ENCODE data around the gene DUS3L. TPM values are rescaled to one million over a fixed set of nuclear protein-coding genes. Genes with fewer than 3 reads are reported as not detected.
A peak's percentile ranks its signal among the peaks of the same experiment; 100 is the strongest.

The DUS3L gene
- total RNA-seq, 1 experiment from 2014 or later = 39.6 TPM

- Histone ChIP-seq H3K27me3 (ENCODE audit: control insufficient read depth, insufficient read depth, low read length) (no peaks in the 10 kb centered on the region), H3K36me3 (ENCODE audit: control insufficient read depth, insufficient read depth, low read length) (no peaks in the 10 kb centered on the region), H3K9me3 (ENCODE audit: control insufficient read depth, insufficient read depth, low read depth, low read length) (no peaks in the 10 kb centered on the region), H3K4me1 (ENCODE audit: control insufficient read depth, insufficient read depth, low read length) (peaks cover 8% of the 10 kb centered on the region), H3K27ac (ENCODE audit: low read length) (peak overlapping the region; percentile 59; the same call in 1 of the 2 replicates), H3K4me3 (ENCODE audit: low read depth in 2 of 2, low read length in 2 of 2) (peak overlapping the region; percentile 50 to 55)
- intact Hi-C loops (cut with micrococcal nuclease; ENCODE audit: unreplicated experiment) (no loop called here), in situ Hi-C loops (cut with HindIII; ENCODE audit: low pct_unique_long_range_greater_than_20kb, low sequenced_read_pairs) (no loop called here)
- ChIA-PET CTCF (interaction anchor here (0.6 to 1.4 kb wide), 2 partner anchors 23 to 66 kb away, joined by 3 to 5 read pairs; no protein-coding TSS in a partner anchor), POLR2A (no interaction called here)
- no peak for TF ChIP-seq TCF7L2 (IDR thresholded peaks at IDR 0.05; ENCODE audit: low read depth, low read length)
- TF ChIP-seq SIN3A (IDR thresholded peaks at IDR 0.05; ENCODE audit: borderline replicate concordance, insufficient read depth, low read depth, low read length) = no peak
- TF ChIP-seq, protein P1, sequence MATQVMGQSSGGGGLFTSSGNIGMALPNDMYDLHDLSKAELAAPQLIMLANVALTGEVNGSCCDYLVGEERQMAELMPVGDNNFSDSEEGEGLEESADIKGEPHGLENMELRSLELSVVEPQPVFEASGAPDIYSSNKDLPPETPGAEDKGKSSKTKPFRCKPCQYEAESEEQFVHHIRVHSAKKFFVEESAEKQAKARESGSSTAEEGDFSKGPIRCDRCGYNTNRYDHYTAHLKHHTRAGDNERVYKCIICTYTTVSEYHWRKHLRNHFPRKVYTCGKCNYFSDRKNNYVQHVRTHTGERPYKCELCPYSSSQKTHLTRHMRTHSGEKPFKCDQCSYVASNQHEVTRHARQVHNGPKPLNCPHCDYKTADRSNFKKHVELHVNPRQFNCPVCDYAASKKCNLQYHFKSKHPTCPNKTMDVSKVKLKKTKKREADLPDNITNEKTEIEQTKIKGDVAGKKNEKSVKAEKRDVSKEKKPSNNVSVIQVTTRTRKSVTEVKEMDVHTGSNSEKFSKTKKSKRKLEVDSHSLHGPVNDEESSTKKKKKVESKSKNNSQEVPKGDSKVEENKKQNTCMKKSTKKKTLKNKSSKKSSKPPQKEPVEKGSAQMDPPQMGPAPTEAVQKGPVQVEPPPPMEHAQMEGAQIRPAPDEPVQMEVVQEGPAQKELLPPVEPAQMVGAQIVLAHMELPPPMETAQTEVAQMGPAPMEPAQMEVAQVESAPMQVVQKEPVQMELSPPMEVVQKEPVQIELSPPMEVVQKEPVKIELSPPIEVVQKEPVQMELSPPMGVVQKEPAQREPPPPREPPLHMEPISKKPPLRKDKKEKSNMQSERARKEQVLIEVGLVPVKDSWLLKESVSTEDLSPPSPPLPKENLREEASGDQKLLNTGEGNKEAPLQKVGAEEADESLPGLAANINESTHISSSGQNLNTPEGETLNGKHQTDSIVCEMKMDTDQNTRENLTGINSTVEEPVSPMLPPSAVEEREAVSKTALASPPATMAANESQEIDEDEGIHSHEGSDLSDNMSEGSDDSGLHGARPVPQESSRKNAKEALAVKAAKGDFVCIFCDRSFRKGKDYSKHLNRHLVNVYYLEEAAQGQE (IDR thresholded peaks at IDR 0.05; ENCODE audit: insufficient read depth in 1 of 2, low read depth in 2 of 2, low read length in 1 of 2) = no peak
- ATAC-seq (no peak), DNase-seq (ENCODE audit: low read depth, low spot score) (no peak)
- no TSS peak for BruUV-seq (replicated peaks)
Observed at GRCh38 chr19:5827342-5827890, 36.5 kb upstream of the DUS3L start.

GRCh38 chr19:5826531-5827341 lies 35.8 kb upstream of the DUS3L start:
- no peaks in the 10 kb centered on the region for H3K36me3 ChIP-seq (ENCODE audit: control insufficient read depth, insufficient read depth, low read length)
- ChIA-PET CTCF (no interaction called here), POLR2A (no interaction called here)
- no peaks in the 10 kb centered on the region for H3K9me3 ChIP-seq (ENCODE audit: control insufficient read depth, insufficient read depth, low read depth, low read length)
- no peak for TF ChIP-seq SIN3A (IDR thresholded peaks at IDR 0.05; ENCODE audit: borderline replicate concordance, insufficient read depth, low read depth, low read length)
- TF ChIP-seq POLR2AphosphoS5 (IDR thresholded peaks at IDR 0.05; ENCODE audit: low read depth, low read length) = no peak
- no peak; the same call in 1 of the 2 replicates for TF ChIP-seq CTCF (IDR thresholded peaks at IDR 0.05)
- H3K27ac ChIP-seq (ENCODE audit: low read length) = peak overlapping the region; percentile 59; the same call in 1 of the 2 replicates
- DNase-seq (ENCODE audit: low read depth, low spot score) (no peak), ATAC-seq (no peak)
- peaks cover 8% of the 10 kb centered on the region for H3K4me1 ChIP-seq (ENCODE audit: control insufficient read depth, insufficient read depth, low read length)
- intact Hi-C loops (cut with micrococcal nuclease; ENCODE audit: unreplicated experiment) (no loop called here), in situ Hi-C loops (cut with HindIII; ENCODE audit: low pct_unique_long_range_greater_than_20kb, low sequenced_read_pairs) (no loop called here)
- H3K4me3 ChIP-seq (ENCODE audit: low read depth in 2 of 2, low read length in 2 of 2) = peak overlapping the region; percentile 28 to 50; a peak in 3 of 4 replicates
- H3K27me3 ChIP-seq (ENCODE audit: control insufficient read depth, insufficient read depth, low read length) = no peaks in the 10 kb centered on the region
- BruUV-seq (replicated peaks) = no TSS peak

Measured in Panc1 (cell line).